H1 (cell line): ENCODE results near the gene CPSF7. TPM values are rescaled to one million over a fixed set of nuclear protein-coding genes. Genes with fewer than 3 reads are reported as not detected.
A peak's percentile ranks its signal among the peaks of the same experiment; 100 is the strongest.

ENCODE experiments used
- CTCF ChIA-PET: fragments of 300-600 bp; sonication (Branson Sonifier 250); formaldehyde crosslinking; loops from one replicate; lab custom pipeline; 2021; ENCODE audit not compliant: partially characterized antibody; lab: Charles Lee
- POLR2A ChIA-PET: fragments of 300-600 bp; sonication (Branson Sonifier 250); formaldehyde crosslinking; loops from one replicate; lab custom pipeline; 2021; ENCODE audit warnings: inconsistent platforms; ENCODE audit not compliant: partially characterized antibody; lab: Charles Lee
- DNase-seq, 2 experiments: peaks; one replicate each; pipeline versions ENCODE4 v3.0.0 to v3.0.0-alpha.2; 2010 to 2022; ENCODE audit warnings: low spot score in 2 of 2, low read depth in 1 of 2, mixed read lengths in 1 of 2
- FAIRE-seq: peaks from 2 replicates; lab custom pipeline; 2011; peaks lifted over from hg19 to GRCh38; lab: Jason Lieb, UNC
- H2AFZ ChIP-seq: 2 replicates; pipeline ENCODE4 v1.8.1; 2012; ENCODE audit warnings: low read length, inconsistent platforms
- H2AK5ac ChIP-seq: 2 replicates; pipeline ENCODE4 v1.6.1; 2013; ENCODE audit warnings: low read depth, low read length
- H2BK120ac ChIP-seq: replicated peaks from 2 replicates; pipeline ENCODE3; 2013; ENCODE audit warnings: low read depth, low read length, inconsistent platforms
- H2BK12ac ChIP-seq: 2 replicates; pipeline ENCODE4 v1.6.1; 2013; ENCODE audit warnings: low read depth, low read length
- H2BK15ac ChIP-seq: 2 replicates; pipeline ENCODE4 v1.6.1; 2013; ENCODE audit warnings: low read length
- H2BK20ac ChIP-seq: 2 replicates; pipeline ENCODE4 v1.6.1; 2013; ENCODE audit warnings: low read length
- H2BK5ac ChIP-seq: 2 replicates; pipeline ENCODE4 v1.6.1; 2013; ENCODE audit warnings: low read depth, low read length
- H3K14ac ChIP-seq: 2 replicates; pipeline ENCODE4 v1.6.1; 2013; ENCODE audit warnings: inconsistent platforms; ENCODE audit not compliant: insufficient read length
- H3K18ac ChIP-seq: 2 replicates; pipeline ENCODE4 v1.6.1; 2013; ENCODE audit warnings: low read length; ENCODE audit errors: extremely low read depth
- H3K23ac ChIP-seq: 2 replicates; pipeline ENCODE4 v1.6.1; 2013; ENCODE audit warnings: inconsistent platforms; ENCODE audit not compliant: insufficient read length
- H3K23me2 ChIP-seq: 2 replicates; pipeline ENCODE4 v1.6.1; 2013; ENCODE audit warnings: low read depth, low read length
- H3K27ac ChIP-seq: 2 replicates; pipeline ENCODE4 v1.6.1; 2011; ENCODE audit warnings: low read depth, low read length, inconsistent platforms
- H3K27me3 ChIP-seq, 4 experiments: replicated peaks in 1 of 4; 1 replicate in 1 of 4; 2 replicates in 3 of 4; pipeline versions ENCODE4 v1.6.1 to v1.8.1; 2011 to 2013; ENCODE audit warnings: low read length in 3 of 4, mild to moderate bottlenecking in 3 of 4, inconsistent platforms in 2 of 4, mixed read lengths in 2 of 4, moderate library complexity in 1 of 4; ENCODE audit not compliant: control insufficient read depth in 3 of 4, insufficient read depth in 3 of 4; ENCODE audit errors: extremely low read depth in 1 of 4
- H3K36me3 ChIP-seq, 4 experiments: 2 replicates each; pipeline versions ENCODE4 v1.6.1 to v1.8.1; 2011 to 2013; ENCODE audit warnings: mild to moderate bottlenecking in 4 of 4, low read length in 3 of 4, moderate library complexity in 2 of 4, control low read depth in 1 of 4, inconsistent platforms in 1 of 4; ENCODE audit not compliant: insufficient read depth in 4 of 4, control insufficient read depth in 2 of 4
- H3K4ac ChIP-seq: replicated peaks from 2 replicates; pipeline ENCODE3; 2013; ENCODE audit warnings: low read length, low read depth, mixed read lengths, inconsistent platforms; ENCODE audit not compliant: insufficient read length
- H3K4me1 ChIP-seq, 4 experiments: replicated peaks in 1 of 4; 1 replicate in 1 of 4; 2 replicates in 3 of 4; pipeline versions ENCODE4 v1.6.1 to v1.8.1; 2011 to 2013; ENCODE audit warnings: low read length in 3 of 4, inconsistent platforms in 2 of 4, mixed read lengths in 1 of 4; ENCODE audit not compliant: insufficient read depth in 4 of 4, control insufficient read depth in 3 of 4
- H3K4me2 ChIP-seq, 2 experiments: 2 replicates each; pipeline versions ENCODE4 v1.6.1 to v1.8.1; 2011 to 2013; ENCODE audit warnings: low read depth in 2 of 2, low read length in 2 of 2, control low read depth in 1 of 2, inconsistent platforms in 1 of 2, mild to moderate bottlenecking in 1 of 2; ENCODE audit not compliant: insufficient read depth in 1 of 2
- H3K4me3 ChIP-seq, 4 experiments: fragments of 200-600, 300-600 bp in 1 of 4; sonication (generic), shearing (Covaris generic), sonication (Bioruptor Twin) in 1 of 4; 2 replicates each; pipeline versions ENCODE4 v1.5.1 to v1.8.1; 2011 to 2016; ENCODE audit warnings: low read length in 4 of 4, low read depth in 3 of 4, control low read depth in 2 of 4, inconsistent platforms in 2 of 4, mild to moderate bottlenecking in 2 of 4, mixed read lengths in 1 of 4, moderate library complexity in 1 of 4; ENCODE audit not compliant: insufficient read depth in 2 of 4; ENCODE audit errors: extremely low read depth in 1 of 4
- H3K56ac ChIP-seq: replicated peaks from 2 replicates; pipeline ENCODE3; 2013; ENCODE audit warnings: low read depth, mild to moderate bottlenecking, mixed read lengths, low read length, inconsistent platforms; ENCODE audit not compliant: insufficient read length
- H3K79me1 ChIP-seq: 2 replicates; pipeline ENCODE4 v1.6.1; 2013; ENCODE audit warnings: low read depth, low read length, control low read depth
- H3K79me2 ChIP-seq, 2 experiments: 2 replicates each; pipeline versions ENCODE4 v1.6.1 to v1.8.1; 2012 to 2013; ENCODE audit warnings: low read length in 2 of 2, mild to moderate bottlenecking in 2 of 2, inconsistent platforms in 1 of 2; ENCODE audit not compliant: insufficient read depth in 2 of 2, control insufficient read depth in 1 of 2
- H3K9ac ChIP-seq, 4 experiments: replicated peaks in 1 of 4; 1 replicate in 1 of 4; 2 replicates in 3 of 4; pipeline versions ENCODE4 v1.6.1 to v1.8.1; 2011 to 2013; ENCODE audit warnings: low read depth in 3 of 4, low read length in 3 of 4, control low read depth in 2 of 4, mild to moderate bottlenecking in 2 of 4, moderate library complexity in 2 of 4, inconsistent platforms in 1 of 4; ENCODE audit errors: extremely low read depth in 1 of 4
- H3K9me3 ChIP-seq, 2 experiments: 2 replicates each; pipeline versions ENCODE4 v1.6.1 to v1.8.1; 2012 to 2013; ENCODE audit warnings: mild to moderate bottlenecking in 2 of 2, moderate library complexity in 2 of 2, control low read depth in 1 of 2, inconsistent platforms in 1 of 2, low read depth in 1 of 2, low read length in 1 of 2, mixed read lengths in 1 of 2; ENCODE audit not compliant: insufficient read depth in 2 of 2
- H4K20me1 ChIP-seq, 2 experiments: replicated peaks in 1 of 2; 2 replicates each; pipeline versions ENCODE3 to v1.8.1; 2011 to 2013; ENCODE audit warnings: inconsistent platforms in 2 of 2, low read length in 2 of 2, mild to moderate bottlenecking in 1 of 2; ENCODE audit not compliant: insufficient read depth in 2 of 2, control insufficient read depth in 1 of 2
- H4K5ac ChIP-seq: 2 replicates; pipeline ENCODE4 v1.6.1; 2013; ENCODE audit warnings: low read length, low read depth, mixed read lengths, inconsistent platforms; ENCODE audit not compliant: insufficient read length
- H4K8ac ChIP-seq: 2 replicates; pipeline ENCODE4 v1.8.0; 2013; ENCODE audit warnings: mild to moderate bottlenecking, moderate library complexity, low read length, inconsistent platforms; ENCODE audit not compliant: insufficient read depth; ENCODE audit errors: extremely low read depth
- H4K91ac ChIP-seq: replicated peaks from 2 replicates; pipeline ENCODE3; 2013; ENCODE audit warnings: low read length, mixed read lengths, inconsistent platforms; ENCODE audit not compliant: insufficient read length
- CBX8 ChIP-seq: fragments of 300-800, 300-1000 bp; sonication (generic); IDR thresholded peaks from 2 replicates; pipeline ENCODE4 v1.7.1; 2016; ENCODE audit warnings: low read depth, low read length, borderline replicate concordance
- FOSL1 ChIP-seq: IDR thresholded peaks from 2 replicates; pipeline ENCODE4 v1.6.1; 2011; ENCODE audit warnings: mild to moderate bottlenecking, low read depth, low read length, moderate library complexity; ENCODE audit not compliant: insufficient read depth
- KDM1A ChIP-seq: fragments of 200-600, 300-600 bp; sonication (generic); IDR thresholded peaks from 2 replicates; pipeline ENCODE4 v1.7.1; 2016; ENCODE audit warnings: mild to moderate bottlenecking, low read length, borderline replicate concordance
- KDM4A ChIP-seq: IDR thresholded peaks from one replicate; pipeline ENCODE4 v1.7.1; 2012; ENCODE audit warnings: low read depth, mild to moderate bottlenecking, moderate library complexity, low read length, inconsistent platforms; ENCODE audit not compliant: severe bottlenecking
- POU5F1 ChIP-seq: IDR thresholded peaks from 2 replicates; pipeline ENCODE4 v1.6.1; 2011; ENCODE audit warnings: low read depth, mild to moderate bottlenecking, low read length, moderate library complexity
- SIN3A ChIP-seq, 2 experiments: IDR thresholded peaks in 1 of 2; conservative IDR thresholded peaks in 1 of 2; 2 replicates each; pipeline ENCODE4 v1.6.1; 2011 to 2012; ENCODE audit warnings: low read length in 2 of 2, improper control_type of control experiment in 1 of 2, low read depth in 1 of 2, mild to moderate bottlenecking in 1 of 2
- TBP ChIP-seq: IDR thresholded peaks from 2 replicates; pipeline ENCODE4 v1.6.1; 2011; ENCODE audit warnings: low read depth, low read length, improper control_type of control experiment
- WGBS, 2 experiments: shearing (Covaris generic) in 1 of 2; methylation state at CpG; one replicate each; pipeline versions ENCODE4 v1.1.6 to v1.1.7; 2013 to 2015; ENCODE audit warnings: low lambda C conversion rate in 2 of 2, mixed read lengths in 2 of 2, inconsistent platforms in 1 of 2, low coverage in 1 of 2, missing lambda C conversion rate in 1 of 2; ENCODE audit not compliant: insufficient replicate concordance in 2 of 2, insufficient coverage in 1 of 2, insufficient read length in 1 of 2; ENCODE audit errors: extremely low coverage in 1 of 2, missing lambda C conversion rate in 1 of 2; 5-methylcytosine and 5-hydroxymethylcytosine counted together
- polyA plus RNA-seq, 7 experiments: library from polyadenylated mRNA; depleted of rRNA in 3 of 7; stranded (reverse) in 5 of 7; unstranded in 2 of 7; fragments of >200 nt in 5 of 7; fragments of 200-250 nt in 2 of 7; gene quantifications; 1 replicate in 5 of 7; 2 replicates in 1 of 7; 4 replicates in 1 of 7; pipeline versions ENCODE4 v1.2.1 to v1.2.3, GENCODE V29; 2011 to 2013; ENCODE audit warnings: missing spikeins in 2 of 7, mixed read lengths in 2 of 7
- total RNA-seq: library from RNA; stranded (reverse); fragmentation: NEBNext Ultra II Directional; extraction: Animal tissue kit (Norgen Biotek cat#: 25700); gene quantifications from 2 replicates; pipeline ENCODE4 v1.2.1, GENCODE V29; 2021

CPSF7 gene
- total and polyA plus RNA-seq, 2 of the 8 experiments (the other 6 are each of a cell fraction or from before 2014, with no cell fraction given) = 95.9 to 122 TPM

DNA sequence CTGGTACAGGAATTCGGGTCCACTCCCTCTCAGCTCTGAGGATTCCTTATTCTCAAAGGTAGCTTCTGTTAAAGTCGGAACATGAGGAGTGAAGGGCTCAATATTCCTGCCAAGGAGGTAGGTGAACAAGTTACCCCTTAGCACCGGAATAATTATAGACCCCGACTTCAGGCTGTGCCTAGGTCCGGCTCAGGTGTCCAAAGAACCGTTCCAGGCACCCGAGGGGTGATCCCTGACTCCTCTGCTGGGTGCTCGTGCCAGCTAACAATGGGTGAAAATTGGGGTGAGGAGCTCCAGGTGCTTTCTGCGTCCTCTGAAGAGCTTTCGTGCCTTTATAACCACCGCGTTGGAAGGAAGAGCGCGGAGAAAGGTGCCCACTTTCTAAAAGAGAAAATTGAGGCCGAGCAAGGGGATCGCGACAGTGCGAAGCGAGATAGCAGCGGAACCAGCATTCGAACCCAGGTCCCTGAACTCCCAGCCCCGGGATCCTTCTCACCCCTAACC, 68.5 kb downstream of the CPSF7 start:
- peak overlapping the region; percentile 100 for H2BK5ac ChIP-seq
- H2BK12ac ChIP-seq = no peak overlapping the region; the same call in 1 of the 2 replicates
- peaks cover 6% of the 10 kb centered on the region for H3K79me1 ChIP-seq
- H3K18ac ChIP-seq = peak overlapping the region; percentile 73
- H3K9me3 ChIP-seq = no peaks in the 10 kb centered on the region
- DNase-seq (no peak), FAIRE-seq (no peak)
- peak overlapping the region; percentile 71 for H3K14ac ChIP-seq
- H4K20me1 ChIP-seq = no peaks in the 10 kb centered on the region
- WGBS, 2 experiments = 6% methylated on average over 22 of the region's 22 CpGs; no CpG with 5 or more reads in 1 of the 2 experiments
- H2AFZ ChIP-seq = peak overlapping the region; percentile 6; the same call in 1 of the 2 replicates
- H4K91ac ChIP-seq = peak overlapping the region; percentile 36
- no peak overlapping the region for H2BK20ac ChIP-seq
- H3K4ac ChIP-seq = peak overlapping the region; percentile 58
- TF ChIP-seq POU5F1 (no peak), KDM1A (no peak), TBP (no peak), SIN3A (conservative IDR thresholded peaks at IDR 0.05 in 1 of 2, IDR thresholded peaks at IDR 0.05 in 1 of 2; ENCODE audit: low read depth in 1 of 2, low read length in 2 of 2) (no peak; a peak in 1 of 4 replicates), FOSL1 (no peak), KDM4A (peak; percentile 25), CBX8 (no peak)
- H3K79me2 ChIP-seq = peaks cover 3 to 23% of the 10 kb centered on the region in 2 experiments
- no peak overlapping the region for H3K23ac ChIP-seq
- H3K56ac ChIP-seq = peak overlapping the region; percentile 66
- H2BK120ac ChIP-seq = no peak overlapping the region
- CTCF ChIA-PET = interaction anchor here (1.2 to 22.8 kb wide), 4 partner anchors 21 to 71 kb away, joined by 3 to 255 read pairs (median 101); partner anchors contain the start of genes DDB1, TKFC and TMEM216
- H3K27ac ChIP-seq = peak overlapping the region; percentile 100; the same call in 1 of the 2 replicates
- H3K36me3 ChIP-seq = peaks cover 8 to 23% (median 18%) of the 10 kb centered on the region in 4 experiments; a peak in 7 of 8 replicates
- H4K8ac ChIP-seq = peak overlapping the region; percentile 99
- H3K23me2 ChIP-seq = peaks cover 14% of the 10 kb centered on the region
- POLR2A ChIA-PET = interaction anchor here (1.1 to 39.7 kb wide), 18 partner anchors 9 to 226 kb away, joined by 3 to 1106 read pairs (median 8); partner anchors contain the start of genes CPSF7, CYB561A3, DDB1 and SDHAF2
- H3K4me1 ChIP-seq = no peaks in the 10 kb centered on the region
- no peaks in the 10 kb centered on the region for H3K27me3 ChIP-seq
- peak overlapping the region; percentile 16 for H4K5ac ChIP-seq
- H2BK15ac ChIP-seq = no peak overlapping the region
- peak overlapping the region; percentile 88 to 94 for H3K4me2 ChIP-seq
- peak overlapping the region; percentile 92 to 100 (median 96) for H3K9ac ChIP-seq
- H2AK5ac ChIP-seq = 0 out of 2 replicates have a peak overlapping the region, but pooled peaks have one; percentile 17
- H3K4me3 ChIP-seq = peak overlapping the region; percentile 77 to 100 (median 86)
